ENCODE data around the gene UBE2D2. TPM values are rescaled to one million over a fixed set of nuclear protein-coding genes. Genes with fewer than 3 reads are reported as not detected.

Gene UBE2D2
- total RNA-seq, 1 donor from 2014 or later, result 152 TPM

GRCh38 chr5:139657363-139658321 lies 96.5 kb downstream of the UBE2D2 start:
- H3K27me3 Mint-ChIP-seq, result no peaks in the 10 kb centered on the region
- TF ChIP-seq, protein P1, sequence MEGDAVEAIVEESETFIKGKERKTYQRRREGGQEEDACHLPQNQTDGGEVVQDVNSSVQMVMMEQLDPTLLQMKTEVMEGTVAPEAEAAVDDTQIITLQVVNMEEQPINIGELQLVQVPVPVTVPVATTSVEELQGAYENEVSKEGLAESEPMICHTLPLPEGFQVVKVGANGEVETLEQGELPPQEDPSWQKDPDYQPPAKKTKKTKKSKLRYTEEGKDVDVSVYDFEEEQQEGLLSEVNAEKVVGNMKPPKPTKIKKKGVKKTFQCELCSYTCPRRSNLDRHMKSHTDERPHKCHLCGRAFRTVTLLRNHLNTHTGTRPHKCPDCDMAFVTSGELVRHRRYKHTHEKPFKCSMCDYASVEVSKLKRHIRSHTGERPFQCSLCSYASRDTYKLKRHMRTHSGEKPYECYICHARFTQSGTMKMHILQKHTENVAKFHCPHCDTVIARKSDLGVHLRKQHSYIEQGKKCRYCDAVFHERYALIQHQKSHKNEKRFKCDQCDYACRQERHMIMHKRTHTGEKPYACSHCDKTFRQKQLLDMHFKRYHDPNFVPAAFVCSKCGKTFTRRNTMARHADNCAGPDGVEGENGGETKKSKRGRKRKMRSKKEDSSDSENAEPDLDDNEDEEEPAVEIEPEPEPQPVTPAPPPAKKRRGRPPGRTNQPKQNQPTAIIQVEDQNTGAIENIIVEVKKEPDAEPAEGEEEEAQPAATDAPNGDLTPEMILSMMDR (IDR thresholded peaks at IDR 0.05), result no peak
- CTCF ChIA-PET, result interaction anchor here (1.2 to 5.5 kb wide), 2 partner anchors 21 to 108 kb away, joined by 3 to 51 read pairs; no protein-coding TSS in a partner anchor
- H3K27ac Mint-ChIP-seq, result peak overlapping the region; percentile 94
- peak overlapping the region; percentile 81 for H3K4me3 Mint-ChIP-seq
- no peak for ATAC-seq (ENCODE audit: low read depth)
- H3K4me1 Mint-ChIP-seq, result peaks cover 94% of the 10 kb centered on the region
- POLR2A ChIA-PET, result interaction anchor here (16.5 to 17.0 kb wide), 3 partner anchors 3 to 20 kb away, joined by 417 to 676 read pairs (median 676); partner anchors contain the start of gene CXXC5
- H3K36me3 Mint-ChIP-seq (ENCODE audit: low read depth), result peaks cover 14% of the 10 kb centered on the region
- no peaks in the 10 kb centered on the region for H3K9me3 Mint-ChIP-seq
- intact Hi-C loops (cut with micrococcal nuclease), result no loop called here
- DNase-seq, result no peak

GRCh38 chr5:139658501-139658927 lies 97.4 kb downstream of the UBE2D2 start:
- POLR2A ChIA-PET, result interaction anchor here (16.5 to 17.0 kb wide), 3 partner anchors 4 to 21 kb away, joined by 417 to 676 read pairs (median 676); partner anchors contain the start of gene CXXC5
- Mint-ChIP-seq H3K4me1 (peaks cover 94% of the 10 kb centered on the region), H3K27me3 (no peaks in the 10 kb centered on the region), H3K36me3 (ENCODE audit: low read depth) (peaks cover 11% of the 10 kb centered on the region), H3K9me3 (no peaks in the 10 kb centered on the region), H3K27ac (peak overlapping the region; percentile 94), H3K4me3 (peak overlapping the region; percentile 81)
- DNase-seq (no peak), ATAC-seq (ENCODE audit: low read depth) (no peak)
- CTCF ChIA-PET, result interaction anchor here (1.2 to 5.5 kb wide), 2 partner anchors 22 to 107 kb away, joined by 3 to 51 read pairs; no protein-coding TSS in a partner anchor
- TF ChIP-seq, protein P1 (IDR thresholded peaks at IDR 0.05), result no peak
- intact Hi-C loops (cut with micrococcal nuclease), result no loop called here

- CTCF ChIA-PET, result interaction anchor here (1.1 to 5.5 kb wide), 4 partner anchors 8 to 31 kb away, joined by 5 to 51 read pairs (median 14); no protein-coding TSS in a partner anchor
- POLR2A ChIA-PET, result interaction anchor here (0.6 to 17.0 kb wide), 5 partner anchors 4 to 220 kb away, joined by 3 to 676 read pairs (median 417); partner anchors contain the start of gene CXXC5
- ATAC-seq (ENCODE audit: low read depth) (no peak), DNase-seq (no peak)
- intact Hi-C loops (cut with micrococcal nuclease), result no loop called here
- H3K4me3 Mint-ChIP-seq, result peak overlapping the region; percentile 81
- H3K27ac Mint-ChIP-seq, result peak overlapping the region; percentile 94
- TF ChIP-seq, protein P1 (IDR thresholded peaks at IDR 0.05), result no peak
- H3K27me3 Mint-ChIP-seq, result no peaks in the 10 kb centered on the region
- peaks cover 94% of the 10 kb centered on the region for H3K4me1 Mint-ChIP-seq
- H3K9me3 Mint-ChIP-seq, result no peaks in the 10 kb centered on the region
- H3K36me3 Mint-ChIP-seq (ENCODE audit: low read depth), result peaks cover 11% of the 10 kb centered on the region
Measured at GRCh38 chr5:139658928-139659667, 98.0 kb downstream of the UBE2D2 start.

DNA sequence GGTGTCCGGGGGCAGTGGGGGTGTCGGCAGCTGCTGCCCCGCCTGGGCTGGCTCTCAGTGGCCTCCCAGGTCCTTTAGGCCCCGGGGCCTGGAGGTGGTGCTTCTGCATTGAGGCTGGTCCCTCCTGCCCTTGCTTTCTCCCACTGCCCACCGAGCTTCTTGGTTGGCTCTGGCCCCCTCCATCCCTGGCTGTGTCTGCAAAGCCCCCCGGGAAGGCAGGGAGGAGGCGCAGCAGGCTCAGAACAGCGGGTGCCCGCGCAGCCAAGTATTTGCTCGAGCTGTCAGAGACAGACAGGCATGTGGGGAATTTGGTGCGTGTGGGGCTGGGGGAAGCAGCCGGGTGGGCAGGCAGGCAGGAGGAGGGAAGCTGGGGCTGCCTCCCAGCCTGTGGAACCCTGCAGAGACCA lies 98.6 kb downstream of the UBE2D2 start:
- Mint-ChIP-seq H3K27ac (peak overlapping the region; percentile 94), H3K27me3 (no peaks in the 10 kb centered on the region), H3K4me3 (peak overlapping the region; percentile 62), H3K36me3 (ENCODE audit: low read depth) (peaks cover 11% of the 10 kb centered on the region), H3K4me1 (peaks cover 94% of the 10 kb centered on the region), H3K9me3 (no peaks in the 10 kb centered on the region)
- ChIA-PET POLR2A (interaction anchor here (0.6 to 17.0 kb wide), 7 partner anchors 5 to 221 kb away, joined by 3 to 676 read pairs (median 6); partner anchors contain the start of gene CXXC5), CTCF (interaction anchor here (0.9 to 5.5 kb wide), 5 partner anchors 9 to 106 kb away, joined by 3 to 51 read pairs (median 11); no protein-coding TSS in a partner anchor)
- no peak for ATAC-seq (ENCODE audit: low read depth)
- intact Hi-C loops (cut with micrococcal nuclease), result loop anchor here (2.0 kb wide), 1 partner anchor 51 kb away; no protein-coding TSS in a partner anchor
- TF ChIP-seq, protein P1 (IDR thresholded peaks at IDR 0.05), result no peak
- no peak for DNase-seq

Measured in activated B cell treated with CpG ODN at 0.5 μM for 24 hours (primary cell).